H1 (cell line): ENCODE data around the gene SLX4. TPM values are rescaled to one million over a fixed set of nuclear protein-coding genes. Genes with fewer than 3 reads are reported as not detected.

Experiments
- CTCF ChIA-PET: fragments of 300-600 bp; sonication (Branson Sonifier 250); formaldehyde crosslinking; loops from one replicate; lab custom pipeline; 2021; ENCODE audit not compliant: partially characterized antibody; lab: Charles Lee
- POLR2A ChIA-PET: fragments of 300-600 bp; sonication (Branson Sonifier 250); formaldehyde crosslinking; loops from one replicate; lab custom pipeline; 2021; ENCODE audit warnings: inconsistent platforms; ENCODE audit not compliant: partially characterized antibody; lab: Charles Lee
- DNase-seq, 2 experiments: peaks; one replicate each; pipeline versions ENCODE4 v3.0.0 to v3.0.0-alpha.2; 2010 to 2022; ENCODE audit warnings: low spot score in 2 of 2, low read depth in 1 of 2, mixed read lengths in 1 of 2
- FAIRE-seq: peaks from 2 replicates; lab custom pipeline; 2011; peaks lifted over from hg19 to GRCh38; lab: Jason Lieb, UNC
- H2AFZ ChIP-seq: 2 replicates; pipeline ENCODE4 v1.8.1; 2012; ENCODE audit warnings: low read length, inconsistent platforms
- H2AK5ac ChIP-seq: 2 replicates; pipeline ENCODE4 v1.6.1; 2013; ENCODE audit warnings: low read depth, low read length
- H2BK120ac ChIP-seq: replicated peaks from 2 replicates; pipeline ENCODE3; 2013; ENCODE audit warnings: low read depth, low read length, inconsistent platforms
- H2BK12ac ChIP-seq: 2 replicates; pipeline ENCODE4 v1.6.1; 2013; ENCODE audit warnings: low read depth, low read length
- H2BK15ac ChIP-seq: 2 replicates; pipeline ENCODE4 v1.6.1; 2013; ENCODE audit warnings: low read length
- H2BK20ac ChIP-seq: 2 replicates; pipeline ENCODE4 v1.6.1; 2013; ENCODE audit warnings: low read length
- H2BK5ac ChIP-seq: 2 replicates; pipeline ENCODE4 v1.6.1; 2013; ENCODE audit warnings: low read depth, low read length
- H3K14ac ChIP-seq: 2 replicates; pipeline ENCODE4 v1.6.1; 2013; ENCODE audit warnings: inconsistent platforms; ENCODE audit not compliant: insufficient read length
- H3K18ac ChIP-seq: 2 replicates; pipeline ENCODE4 v1.6.1; 2013; ENCODE audit warnings: low read length; ENCODE audit errors: extremely low read depth
- H3K23ac ChIP-seq: 2 replicates; pipeline ENCODE4 v1.6.1; 2013; ENCODE audit warnings: inconsistent platforms; ENCODE audit not compliant: insufficient read length
- H3K23me2 ChIP-seq: 2 replicates; pipeline ENCODE4 v1.6.1; 2013; ENCODE audit warnings: low read depth, low read length
- H3K27ac ChIP-seq: 2 replicates; pipeline ENCODE4 v1.6.1; 2011; ENCODE audit warnings: low read depth, low read length, inconsistent platforms
- H3K27me3 ChIP-seq, 4 experiments: replicated peaks in 1 of 4; 1 replicate in 1 of 4; 2 replicates in 3 of 4; pipeline versions ENCODE4 v1.6.1 to v1.8.1; 2011 to 2013; ENCODE audit warnings: low read length in 3 of 4, mild to moderate bottlenecking in 3 of 4, inconsistent platforms in 2 of 4, mixed read lengths in 2 of 4, moderate library complexity in 1 of 4; ENCODE audit not compliant: control insufficient read depth in 3 of 4, insufficient read depth in 3 of 4; ENCODE audit errors: extremely low read depth in 1 of 4
- H3K36me3 ChIP-seq, 4 experiments: 2 replicates each; pipeline versions ENCODE4 v1.6.1 to v1.8.1; 2011 to 2013; ENCODE audit warnings: mild to moderate bottlenecking in 4 of 4, low read length in 3 of 4, moderate library complexity in 2 of 4, control low read depth in 1 of 4, inconsistent platforms in 1 of 4; ENCODE audit not compliant: insufficient read depth in 4 of 4, control insufficient read depth in 2 of 4
- H3K4ac ChIP-seq: replicated peaks from 2 replicates; pipeline ENCODE3; 2013; ENCODE audit warnings: low read length, low read depth, mixed read lengths, inconsistent platforms; ENCODE audit not compliant: insufficient read length
- H3K4me1 ChIP-seq, 4 experiments: replicated peaks in 1 of 4; 1 replicate in 1 of 4; 2 replicates in 3 of 4; pipeline versions ENCODE4 v1.6.1 to v1.8.1; 2011 to 2013; ENCODE audit warnings: low read length in 3 of 4, inconsistent platforms in 2 of 4, mixed read lengths in 1 of 4; ENCODE audit not compliant: insufficient read depth in 4 of 4, control insufficient read depth in 3 of 4
- H3K4me2 ChIP-seq, 2 experiments: 2 replicates each; pipeline versions ENCODE4 v1.6.1 to v1.8.1; 2011 to 2013; ENCODE audit warnings: low read depth in 2 of 2, low read length in 2 of 2, control low read depth in 1 of 2, inconsistent platforms in 1 of 2, mild to moderate bottlenecking in 1 of 2; ENCODE audit not compliant: insufficient read depth in 1 of 2
- H3K4me3 ChIP-seq, 4 experiments: fragments of 200-600, 300-600 bp in 1 of 4; sonication (generic), shearing (Covaris generic), sonication (Bioruptor Twin) in 1 of 4; 2 replicates each; pipeline versions ENCODE4 v1.5.1 to v1.8.1; 2011 to 2016; ENCODE audit warnings: low read length in 4 of 4, low read depth in 3 of 4, control low read depth in 2 of 4, inconsistent platforms in 2 of 4, mild to moderate bottlenecking in 2 of 4, mixed read lengths in 1 of 4, moderate library complexity in 1 of 4; ENCODE audit not compliant: insufficient read depth in 2 of 4; ENCODE audit errors: extremely low read depth in 1 of 4
- H3K56ac ChIP-seq: replicated peaks from 2 replicates; pipeline ENCODE3; 2013; ENCODE audit warnings: low read depth, mild to moderate bottlenecking, mixed read lengths, low read length, inconsistent platforms; ENCODE audit not compliant: insufficient read length
- H3K79me1 ChIP-seq: 2 replicates; pipeline ENCODE4 v1.6.1; 2013; ENCODE audit warnings: low read depth, low read length, control low read depth
- H3K79me2 ChIP-seq, 2 experiments: 2 replicates each; pipeline versions ENCODE4 v1.6.1 to v1.8.1; 2012 to 2013; ENCODE audit warnings: low read length in 2 of 2, mild to moderate bottlenecking in 2 of 2, inconsistent platforms in 1 of 2; ENCODE audit not compliant: insufficient read depth in 2 of 2, control insufficient read depth in 1 of 2
- H3K9ac ChIP-seq, 4 experiments: replicated peaks in 1 of 4; 1 replicate in 1 of 4; 2 replicates in 3 of 4; pipeline versions ENCODE4 v1.6.1 to v1.8.1; 2011 to 2013; ENCODE audit warnings: low read depth in 3 of 4, low read length in 3 of 4, control low read depth in 2 of 4, mild to moderate bottlenecking in 2 of 4, moderate library complexity in 2 of 4, inconsistent platforms in 1 of 4; ENCODE audit errors: extremely low read depth in 1 of 4
- H3K9me3 ChIP-seq, 2 experiments: 2 replicates each; pipeline versions ENCODE4 v1.6.1 to v1.8.1; 2012 to 2013; ENCODE audit warnings: mild to moderate bottlenecking in 2 of 2, moderate library complexity in 2 of 2, control low read depth in 1 of 2, inconsistent platforms in 1 of 2, low read depth in 1 of 2, low read length in 1 of 2, mixed read lengths in 1 of 2; ENCODE audit not compliant: insufficient read depth in 2 of 2
- H4K20me1 ChIP-seq, 2 experiments: replicated peaks in 1 of 2; 2 replicates each; pipeline versions ENCODE3 to v1.8.1; 2011 to 2013; ENCODE audit warnings: inconsistent platforms in 2 of 2, low read length in 2 of 2, mild to moderate bottlenecking in 1 of 2; ENCODE audit not compliant: insufficient read depth in 2 of 2, control insufficient read depth in 1 of 2
- H4K5ac ChIP-seq: 2 replicates; pipeline ENCODE4 v1.6.1; 2013; ENCODE audit warnings: low read length, low read depth, mixed read lengths, inconsistent platforms; ENCODE audit not compliant: insufficient read length
- H4K8ac ChIP-seq: 2 replicates; pipeline ENCODE4 v1.8.0; 2013; ENCODE audit warnings: mild to moderate bottlenecking, moderate library complexity, low read length, inconsistent platforms; ENCODE audit not compliant: insufficient read depth; ENCODE audit errors: extremely low read depth
- H4K91ac ChIP-seq: replicated peaks from 2 replicates; pipeline ENCODE3; 2013; ENCODE audit warnings: low read length, mixed read lengths, inconsistent platforms; ENCODE audit not compliant: insufficient read length
- EZH2 ChIP-seq: fragments of 200-600 bp; sonication (generic); IDR thresholded peaks from 2 replicates; pipeline ENCODE4 v1.7.1; 2012; ENCODE audit warnings: low read depth, mild to moderate bottlenecking, moderate library complexity, low read length, inconsistent platforms; ENCODE audit not compliant: severe bottlenecking
- RNF2 ChIP-seq: fragments of 200-900, 300-1000 bp; sonication (generic); IDR thresholded peaks from 2 replicates; pipeline ENCODE4 v1.7.1; 2016; ENCODE audit warnings: borderline replicate concordance, low read depth, mild to moderate bottlenecking, antibody characterized with exemption, low read length; ENCODE audit not compliant: poor library complexity, severe bottlenecking; ENCODE audit errors: missing control alignments
- SP2 ChIP-seq: IDR thresholded peaks from 2 replicates; pipeline ENCODE4 v1.6.1; 2012; ENCODE audit warnings: mild to moderate bottlenecking, low read length, inconsistent platforms
- ZNF274 ChIP-seq: IDR thresholded peaks from 2 replicates; pipeline ENCODE4 v1.7.0; 2012; ENCODE audit warnings: low read length, borderline replicate concordance; ENCODE audit errors: extremely low read depth
- WGBS, 2 experiments: shearing (Covaris generic) in 1 of 2; methylation state at CpG; one replicate each; pipeline versions ENCODE4 v1.1.6 to v1.1.7; 2013 to 2015; ENCODE audit warnings: low lambda C conversion rate in 2 of 2, mixed read lengths in 2 of 2, inconsistent platforms in 1 of 2, low coverage in 1 of 2, missing lambda C conversion rate in 1 of 2; ENCODE audit not compliant: insufficient replicate concordance in 2 of 2, insufficient coverage in 1 of 2, insufficient read length in 1 of 2; ENCODE audit errors: extremely low coverage in 1 of 2, missing lambda C conversion rate in 1 of 2; 5-methylcytosine and 5-hydroxymethylcytosine counted together
- polyA plus RNA-seq, 7 experiments: library from polyadenylated mRNA; depleted of rRNA in 3 of 7; stranded (reverse) in 5 of 7; unstranded in 2 of 7; fragments of >200 nt in 5 of 7; fragments of 200-250 nt in 2 of 7; gene quantifications; 1 replicate in 5 of 7; 2 replicates in 1 of 7; 4 replicates in 1 of 7; pipeline versions ENCODE4 v1.2.1 to v1.2.3, GENCODE V29; 2011 to 2013; ENCODE audit warnings: missing spikeins in 2 of 7, mixed read lengths in 2 of 7
- total RNA-seq: library from RNA; stranded (reverse); fragmentation: NEBNext Ultra II Directional; extraction: Animal tissue kit (Norgen Biotek cat#: 25700); gene quantifications from 2 replicates; pipeline ENCODE4 v1.2.1, GENCODE V29; 2021
- TF ChIP-seq, protein P1 (sequence below): IDR thresholded peaks from 2 replicates; pipeline ENCODE4 v1.6.1; 2011; ENCODE audit warnings: low read depth, mild to moderate bottlenecking, low read length; ENCODE audit not compliant: insufficient read depth

The SLX4 gene
- total and polyA plus RNA-seq, 2 of the 8 experiments (the other 6 are each of a cell fraction or from before 2014, with no cell fraction given) = 4.4 to 11.4 TPM

DNA sequence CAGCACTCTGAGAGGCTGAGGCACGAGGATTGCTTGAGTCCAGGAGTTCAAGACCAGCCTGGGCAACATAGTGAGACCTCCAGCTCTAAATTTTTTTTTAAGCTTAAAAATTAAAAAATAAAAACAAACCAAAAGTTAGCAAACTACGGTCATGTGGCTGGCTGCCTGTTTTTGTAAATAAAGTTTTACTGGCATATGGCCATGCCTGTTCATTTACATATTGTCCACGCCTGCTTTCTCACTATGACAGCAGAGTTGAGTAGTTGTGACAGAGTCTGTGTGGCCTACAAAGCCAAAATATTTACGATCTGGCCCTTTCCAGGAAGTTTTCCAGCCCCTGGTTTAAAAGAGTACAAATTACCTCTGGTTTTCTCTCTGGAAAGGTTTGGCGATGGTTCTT lies 3.3 kb downstream of the SLX4 start:
- no peak overlapping the region for H4K5ac ChIP-seq
- ChIA-PET CTCF (no interaction called here), POLR2A (no interaction called here)
- H4K91ac ChIP-seq = no peak overlapping the region
- H4K8ac ChIP-seq = no peak overlapping the region
- H2BK120ac ChIP-seq = no peak overlapping the region
- no peak overlapping the region for H3K4me3 ChIP-seq
- H3K4ac ChIP-seq = no peak overlapping the region
- no peak overlapping the region for H2AK5ac ChIP-seq
- 88% methylated on average over 5 of the region's 5 CpGs; no CpG with 5 or more reads in 1 of the 2 experiments for WGBS, 2 experiments
- peaks cover 4 to 12% of the 10 kb centered on the region in 2 experiments for H3K79me2 ChIP-seq
- H2AFZ ChIP-seq = no peak overlapping the region
- FAIRE-seq (no peak), DNase-seq (no peak)
- no peak overlapping the region for H3K56ac ChIP-seq
- no peaks in the 10 kb centered on the region for H3K9me3 ChIP-seq
- no peak overlapping the region for H3K14ac ChIP-seq
- no peak overlapping the region for H3K4me2 ChIP-seq
- no peak overlapping the region for H2BK5ac ChIP-seq
- H2BK15ac ChIP-seq = no peak overlapping the region
- peaks cover 6% of the 10 kb centered on the region; the same call in 1 of the 2 replicates for H3K23me2 ChIP-seq
- peaks cover 0 to 4% (median 0%) of the 10 kb centered on the region in 4 experiments; a peak in 3 of 7 replicates for H3K4me1 ChIP-seq
- H4K20me1 ChIP-seq = peaks cover 0 to 2% of the 10 kb centered on the region in 2 experiments
- no peak overlapping the region for H2BK12ac ChIP-seq
- no peak overlapping the region for H3K27ac ChIP-seq
- no peak overlapping the region for H3K18ac ChIP-seq
- H3K36me3 ChIP-seq = peaks cover 0 to 9% (median 1%) of the 10 kb centered on the region in 4 experiments; a peak in 3 of 8 replicates
- no peak overlapping the region for H3K23ac ChIP-seq
- no peak overlapping the region for H2BK20ac ChIP-seq
- H3K9ac ChIP-seq = no peak overlapping the region
- no peaks in the 10 kb centered on the region for H3K79me1 ChIP-seq
- peaks cover 0 to 3% (median 0%) of the 10 kb centered on the region in 4 experiments; a peak in 1 of 7 replicates for H3K27me3 ChIP-seq
- TF ChIP-seq, protein P1, sequence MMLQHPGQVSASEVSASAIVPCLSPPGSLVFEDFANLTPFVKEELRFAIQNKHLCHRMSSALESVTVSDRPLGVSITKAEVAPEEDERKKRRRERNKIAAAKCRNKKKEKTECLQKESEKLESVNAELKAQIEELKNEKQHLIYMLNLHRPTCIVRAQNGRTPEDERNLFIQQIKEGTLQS = no peak
- TF ChIP-seq EZH2 (no peak), SP2 (no peak), ZNF274 (no peak), RNF2 (no peak)
